CD4-positive, alpha-beta T cell (primary cell): ENCODE data around the gene BET1L. TPM values are rescaled to one million over a fixed set of nuclear protein-coding genes. Genes with fewer than 3 reads are reported as not detected.

ENCODE experiments used
- ATAC-seq: fragments of 200-7000 bp; cut with Tn5 transposase; one replicate; pipeline ENCODE4 v1.10.0; 2022; ENCODE audit warnings: mild to moderate bottlenecking; ENCODE audit not compliant: poor library complexity
- CTCF ChIA-PET: fragments of 350-600 bp; sonication (Branson Sonifier 250); formaldehyde crosslinking; loops from one replicate; lab custom pipeline; 2021; ENCODE audit warnings: antibody characterized with exemption, inconsistent platforms; lab: Charles Lee
- POLR2A ChIA-PET: fragments of 350-600 bp; sonication (Branson Sonifier 250); formaldehyde crosslinking; loops from one replicate; lab custom pipeline; 2021; ENCODE audit warnings: antibody characterized with exemption, inconsistent platforms; lab: Charles Lee
- DNase-seq, 14 experiments: peaks; one replicate each; pipeline ENCODE4 v3.0.0-alpha.2; 2013 to 2020; ENCODE audit warnings: mixed read lengths in 2 of 14
- H3K27ac ChIP-seq, 2 donors: one replicate each; pipeline versions ENCODE4 v1.5.1 to v1.7.0; 2013; ENCODE audit warnings: low read length in 2 of 2, low read depth in 1 of 2, mild to moderate bottlenecking in 1 of 2
- H3K27me3 ChIP-seq, 2 experiments: 1 replicate in 1 of 2; 2 replicates in 1 of 2; pipeline versions ENCODE4 v1.6.1 to v1.7.0; 2013; ENCODE audit warnings: low read length in 2 of 2, control low read depth in 1 of 2, mild to moderate bottlenecking in 1 of 2, moderate library complexity in 1 of 2; ENCODE audit not compliant: insufficient read depth in 2 of 2, control insufficient read depth in 1 of 2
- H3K36me3 ChIP-seq: one replicate; pipeline ENCODE4 v1.6.1; 2013; ENCODE audit warnings: low read length, control low read depth; ENCODE audit not compliant: insufficient read depth
- H3K4me1 ChIP-seq: one replicate; pipeline ENCODE4 v1.6.1; 2013; ENCODE audit warnings: low read length, control low read depth; ENCODE audit not compliant: insufficient read depth
- H3K4me3 ChIP-seq: one replicate; pipeline ENCODE4 v1.5.1; 2013; ENCODE audit warnings: mild to moderate bottlenecking, low read length, moderate library complexity
- H3K9me3 ChIP-seq, 2 experiments: 1 replicate in 1 of 2; 2 replicates in 1 of 2; pipeline versions ENCODE4 v1.6.1 to v1.7.0; 2013; ENCODE audit warnings: low read length in 2 of 2, mild to moderate bottlenecking in 2 of 2, control low read depth in 1 of 2, moderate library complexity in 1 of 2; ENCODE audit not compliant: control insufficient read depth in 1 of 2, insufficient read depth in 1 of 2
- H3K27ac Mint-ChIP-seq: one replicate; pipeline ENCODE4 v1.8.0; 2020; ENCODE audit warnings: mixed read lengths
- H3K27me3 Mint-ChIP-seq: one replicate; pipeline ENCODE4 v1.8.0; 2021; ENCODE audit warnings: mixed read lengths
- H3K36me3 Mint-ChIP-seq: one replicate; pipeline ENCODE4 v1.8.0; 2021; ENCODE audit warnings: low read depth, mixed read lengths
- H3K4me1 Mint-ChIP-seq: one replicate; pipeline ENCODE4 v1.8.0; 2021; ENCODE audit warnings: low read depth, mixed read lengths
- H3K4me3 Mint-ChIP-seq: one replicate; pipeline ENCODE4 v1.8.0; 2020; ENCODE audit warnings: mild to moderate bottlenecking, mixed read lengths
- H3K9me3 Mint-ChIP-seq: one replicate; pipeline ENCODE4 v1.8.0; 2020; ENCODE audit warnings: mixed read lengths
- CTCF ChIP-seq: fragments of 200-600 bp; IDR thresholded peaks from one replicate; pipeline ENCODE4 v1.8.0; 2022; ENCODE audit warnings: antibody characterized with exemption, mild to moderate bottlenecking
- intact Hi-C, 2 experiments: fragments of 100-400 bp; cut with DNase I in 1 of 2; cut with micrococcal nuclease in 1 of 2; formaldehyde crosslinking; loops; one replicate each; pipeline versions ENCODE4 v1.15.1 to v1.9.0; 2023 to 2025; cut with DNase I, micrococcal nuclease
- total RNA-seq, 174 experiments: library from RNA in 2 of 174; stranded (reverse) in 2 of 174; gene quantifications; one replicate each; pipeline ENCODE4 v1.2.3 and lab custom pipeline; 2021 to 2026

BET1L gene
- total RNA-seq, 2 experiments from 2014 or later: 69.5 to 72.7 TPM

- intact Hi-C loops: loop anchor here in 1 of 2 experiments (10.0 kb wide), 1 partner anchor 1526 kb away; no protein-coding TSS in a partner anchor
- no peak for TF ChIP-seq CTCF
- H3K27me3 ChIP-seq: no peaks in the 10 kb centered on the region
- CTCF ChIA-PET: no interaction called here
- Mint-ChIP-seq H3K4me1 (no peaks in the 10 kb centered on the region), H3K9me3 (no peaks in the 10 kb centered on the region), H3K4me3 (no peak overlapping the region), H3K36me3 (peaks cover 53% of the 10 kb centered on the region), H3K27ac (no peak overlapping the region), H3K27me3 (no peaks in the 10 kb centered on the region)
- peaks cover 31% of the 10 kb centered on the region for H3K36me3 ChIP-seq
- no peak overlapping the region for H3K27ac ChIP-seq
- no peaks in the 10 kb centered on the region for H3K4me1 ChIP-seq
- POLR2A ChIA-PET: interaction anchor here (1.0 kb wide), 1 partner anchor 11 kb away, joined by 6 read pairs; the partner anchor contains the start of genes BET1L and RIC8A
- no peak for ATAC-seq
- no peak for DNase-seq
- H3K4me3 ChIP-seq: no peak overlapping the region
- no peaks in the 10 kb centered on the region for H3K9me3 ChIP-seq
Observed at GRCh38 chr11:218815-219593, 11.8 kb upstream of the BET1L start.

- ChIA-PET CTCF (no interaction called here), POLR2A (interaction anchor here (2.1 kb wide), 1 partner anchor 11 kb away, joined by 20 read pairs; the partner anchor contains the start of genes BET1L and RIC8A)
- Histone ChIP-seq H3K4me3 (no peak overlapping the region), H3K27me3 (no peaks in the 10 kb centered on the region), H3K4me1 (no peaks in the 10 kb centered on the region), H3K36me3 (peaks cover 39% of the 10 kb centered on the region), H3K9me3 (no peaks in the 10 kb centered on the region), H3K27ac (no peak overlapping the region)
- Mint-ChIP-seq H3K36me3 (peaks cover 58% of the 10 kb centered on the region), H3K9me3 (no peaks in the 10 kb centered on the region), H3K27ac (peak overlapping the region; percentile 7), H3K27me3 (no peaks in the 10 kb centered on the region), H3K4me3 (no peak overlapping the region), H3K4me1 (no peaks in the 10 kb centered on the region)
- no peak for TF ChIP-seq CTCF
- DNase-seq: no peak
- no peak for ATAC-seq
- intact Hi-C loops: loop anchor here in 1 of 2 experiments (10.0 kb wide), 1 partner anchor 1527 kb away; no protein-coding TSS in a partner anchor
Observed at GRCh38 chr11:217704-218103, 10.5 kb upstream of the BET1L start.

- H3K27me3 Mint-ChIP-seq: no peaks in the 10 kb centered on the region
- TF ChIP-seq CTCF: no peak
- ATAC-seq: no peak
- no peaks in the 10 kb centered on the region for H3K9me3 Mint-ChIP-seq
- Histone ChIP-seq H3K9me3 (no peaks in the 10 kb centered on the region), H3K4me1 (no peaks in the 10 kb centered on the region), H3K4me3 (no peak overlapping the region), H3K36me3 (peaks cover 52% of the 10 kb centered on the region), H3K27me3 (no peaks in the 10 kb centered on the region), H3K27ac (no peak overlapping the region)
- POLR2A ChIA-PET: interaction anchor here (0.6 to 2.1 kb wide), 3 partner anchors 9 to 592 kb away, joined by 3 to 20 read pairs (median 3); partner anchors contain the start of genes BET1L and RIC8A
- H3K36me3 Mint-ChIP-seq: peaks cover 63% of the 10 kb centered on the region
- no peaks in the 10 kb centered on the region for H3K4me1 Mint-ChIP-seq
- intact Hi-C loops: loop anchor here in 1 of 2 experiments (10.0 kb wide), 1 partner anchor 1528 kb away; no protein-coding TSS in a partner anchor
- CTCF ChIA-PET: no interaction called here
- no peak overlapping the region for H3K27ac Mint-ChIP-seq
- DNase-seq: no peak
- H3K4me3 Mint-ChIP-seq: no peak overlapping the region
Observed at GRCh38 chr11:216081-216974, 9.1 kb upstream of the BET1L start.
